ENCODE data around the gene PIEZO2.

- no peak for TF ChIP-seq CTCF (IDR thresholded peaks at IDR 0.05)
- TF ChIP-seq EP300 (IDR thresholded peaks at IDR 0.05): no peak
- TF ChIP-seq POLR2AphosphoS5 (IDR thresholded peaks at IDR 0.05): no peak
- TF ChIP-seq POLR2A (IDR thresholded peaks at IDR 0.05): no peak
These were observed 206.4 kb downstream of the PIEZO2 start for GRCh38 chr18:10942998-10943397.

Data from upper lobe of left lung (tissue), 4 donors.